HG03571 (cell line): Measurements from ENCODE around the gene FAT1.

Experiments
- ATAC-seq: cut with Tn5 transposase; IDR thresholded peaks from one replicate; pipeline ENCODE4 v1.9.1; 2021; ENCODE audit not compliant: unreplicated experiment

FAT1 gene

GRCh38 chr4:186700746-186701145 is 22.9 kb downstream of the FAT1 start:
- ATAC-seq, result no peak

GRCh38 chr4:186699881-186700397 is 23.7 kb downstream of the FAT1 start:
- ATAC-seq, result no peak

- no peak for ATAC-seq
Observed at GRCh38 chr4:186699298-186699697, 24.4 kb downstream of the FAT1 start.

- ATAC-seq, result no peak
Observed at GRCh38 chr4:186698525-186698924, 25.1 kb downstream of the FAT1 start.

- no peak for ATAC-seq
Observed at GRCh38 chr4:186698028-186698427, 25.6 kb downstream of the FAT1 start.

- ATAC-seq, result no peak
Observed at GRCh38 chr4:186695392-186695791, 28.3 kb downstream of the FAT1 start.

- no peak for ATAC-seq
Observed at GRCh38 chr4:186693894-186694293, 29.8 kb downstream of the FAT1 start.

GRCh38 chr4:186693159-186693815 is 30.4 kb downstream of the FAT1 start:
- no peak for ATAC-seq

GRCh38 chr4:186691396-186691795 is 32.3 kb downstream of the FAT1 start:
- ATAC-seq, result no peak

GRCh38 chr4:186689476-186689875 is 34.2 kb downstream of the FAT1 start:
- ATAC-seq, result no peak

GRCh38 chr4:186688150-186688943 is 35.3 kb downstream of the FAT1 start:
- ATAC-seq, result no peak

GRCh38 chr4:186687265-186687664 is 36.4 kb downstream of the FAT1 start:
- no peak for ATAC-seq

GRCh38 chr4:186685767-186686183 is 37.9 kb downstream of the FAT1 start:
- no peak for ATAC-seq

- no peak for ATAC-seq
Observed at GRCh38 chr4:186684889-186685309, 38.8 kb downstream of the FAT1 start.

GRCh38 chr4:186684220-186684619 is 39.4 kb downstream of the FAT1 start:
- ATAC-seq, result no peak

GRCh38 chr4:186680641-186681040 is 43.0 kb downstream of the FAT1 start:
- no peak for ATAC-seq

GRCh38 chr4:186676531-186677161 is 47.0 kb downstream of the FAT1 start:
- ATAC-seq, result no peak

- no peak for ATAC-seq
Observed at GRCh38 chr4:186669735-186670134, 53.9 kb downstream of the FAT1 start.

- ATAC-seq, result no peak
Observed at GRCh38 chr4:186669159-186669731, 54.4 kb downstream of the FAT1 start.

- no peak for ATAC-seq
Observed at GRCh38 chr4:186666750-186667149, 56.9 kb downstream of the FAT1 start.

GRCh38 chr4:186666252-186666651 is 57.4 kb downstream of the FAT1 start:
- no peak for ATAC-seq
